NCI-H446 treated with DMSO at 0.1 percent for 48 hours (cell line): ENCODE data around the gene MYL7.

Experiments used
- DNase-seq: peaks from one replicate; lab custom pipeline; 2025; lab: John Stamatoyannopoulos, UW

The MYL7 gene

GRCh38 chr7:44150466-44150832, 9.3 kb upstream of the MYL7 start:
- DNase-seq, result no peak

GRCh38 chr7:44149571-44150465, 8.7 kb upstream of the MYL7 start:
- no peak for DNase-seq

GRCh38 chr7:44148961-44149536, 7.9 kb upstream of the MYL7 start:
- no peak for DNase-seq

GRCh38 chr7:44148166-44148565, 7.0 kb upstream of the MYL7 start:
- DNase-seq, result no peak

GRCh38 chr7:44147026-44147991, 6.2 kb upstream of the MYL7 start:
- DNase-seq, result no peak

- DNase-seq, result no peak
These were observed 5.1 kb upstream of the MYL7 start for GRCh38 chr7:44145969-44146911.

- no peak for DNase-seq
These were observed 4.4 kb upstream of the MYL7 start for GRCh38 chr7:44145479-44145968.

- no peak for DNase-seq
These were observed 3.9 kb upstream of the MYL7 start for GRCh38 chr7:44144968-44145478.

- no peak for DNase-seq
These were observed 3.4 kb upstream of the MYL7 start for GRCh38 chr7:44144426-44144967.

- DNase-seq, result no peak
These were observed 2.6 kb upstream of the MYL7 start for GRCh38 chr7:44143646-44144250.

GRCh38 chr7:44142028-44142427, 896 bp upstream of the MYL7 start:
- DNase-seq, result no peak

- DNase-seq, result no peak
These were observed 791 bp downstream of the MYL7 start for GRCh38 chr7:44140341-44140740.

- no peak for DNase-seq
These were observed 1.7 kb downstream of the MYL7 start for GRCh38 chr7:44139311-44140010.

- DNase-seq, result no peak
These were observed 2.4 kb downstream of the MYL7 start for GRCh38 chr7:44138698-44139097.

- no peak for DNase-seq
These were observed 4.4 kb downstream of the MYL7 start for GRCh38 chr7:44136731-44137130.

- DNase-seq, result no peak
These were observed 6.0 kb downstream of the MYL7 start for GRCh38 chr7:44134943-44135628.

- no peak for DNase-seq
These were observed 7.8 kb downstream of the MYL7 start for GRCh38 chr7:44133295-44133694.

GRCh38 chr7:44132039-44132438, 9.1 kb downstream of the MYL7 start:
- DNase-seq, result no peak
